Vagina (tissue), 2 donors: Measurements from ENCODE around the gene RASD1.

Source experiments
- CTCF ChIP-seq, 3 experiments: fragments of 450-650 bp in 2 of 3; fragments of 200-600 bp in 1 of 3; sonication (generic) in 1 of 3; IDR thresholded peaks; one replicate each; pipeline ENCODE4 v1.5.1; 2017 to 2019; ENCODE audit warnings: antibody characterized with exemption in 3 of 3, mild to moderate bottlenecking in 2 of 3, moderate library complexity in 2 of 3
- POLR2A ChIP-seq, 2 donors: fragments of 450-650 bp; IDR thresholded peaks; one replicate each; pipeline ENCODE4 v1.6.1; 2017; ENCODE audit warnings: antibody characterized with exemption in 2 of 2, mild to moderate bottlenecking in 2 of 2, moderate library complexity in 2 of 2
- POLR2AphosphoS5 ChIP-seq, 2 donors: sonication (generic); formaldehyde crosslinking; IDR thresholded peaks; one replicate each; pipeline ENCODE4 v1.9.0; 2017; ENCODE audit warnings: antibody characterized with exemption in 2 of 2, mild to moderate bottlenecking in 2 of 2, low read depth in 1 of 2; ENCODE audit not compliant: insufficient read depth in 1 of 2

GRCh38 chr17:17525956-17526355 lies 29.8 kb upstream of the RASD1 start:
- TF ChIP-seq CTCF (IDR thresholded peaks at IDR 0.05) (no peak), POLR2AphosphoS5 (IDR thresholded peaks at IDR 0.05; ENCODE audit: insufficient read depth in 1 of 2, low read depth in 1 of 2) (no peak), POLR2A (IDR thresholded peaks at IDR 0.05) (no peak)
